K562 (cell line): ENCODE measurements around the gene SGPL1. TPM values are rescaled to one million over a fixed set of nuclear protein-coding genes. Genes with fewer than 3 reads are reported as not detected.

Source experiments
- BDP1 ChIP-seq: IDR thresholded peaks from 3 replicates; pipeline ENCODE4 v1.6.1; 2011; ENCODE audit not compliant: insufficient read length, insufficient read depth
- CC2D1A ChIP-seq: fragments of 450-650 bp; IDR thresholded peaks from 2 replicates; pipeline ENCODE4 v1.6.1; 2017; ENCODE audit warnings: mild to moderate bottlenecking
- CTCF ChIP-seq, 3 experiments: IDR thresholded peaks in 2 of 3; conservative IDR thresholded peaks in 1 of 3; 2 replicates each; pipeline ENCODE4 v1.5.1; 2011 to 2012; ENCODE audit warnings: low read length in 3 of 3, mild to moderate bottlenecking in 3 of 3, control low read depth in 2 of 3, improper control_type of control experiment in 1 of 3, inconsistent platforms in 1 of 3, low read depth in 1 of 3, mixed read lengths in 1 of 3, moderate library complexity in 1 of 3; ENCODE audit not compliant: insufficient read depth in 2 of 3
- ELF4 ChIP-seq: fragments of 450-650 bp; formaldehyde crosslinking; IDR thresholded peaks from 2 replicates; pipeline ENCODE4 v1.4.0; 2022; ENCODE audit warnings: missing genetic modification characterization
- GTF2A2 ChIP-seq: IDR thresholded peaks from 2 replicates; pipeline ENCODE4 v1.6.1; 2016; ENCODE audit warnings: mild to moderate bottlenecking, missing genetic modification characterization, missing compliant biosample characterization
- HMG20B ChIP-seq: fragments of 250-450 bp; sonication (Bioruptor Pico); IDR thresholded peaks from 2 replicates; pipeline ENCODE4 v1.5.0; 2021; ENCODE audit warnings: mild to moderate bottlenecking
- HNRNPK ChIP-seq: fragments of 200-400 bp; formaldehyde crosslinking; IDR thresholded peaks from one replicate; pipeline ENCODE4 v1.6.1; 2018; ENCODE audit warnings: mild to moderate bottlenecking, low read depth, low read length; ENCODE audit not compliant: poor library complexity, severe bottlenecking
- LCOR ChIP-seq: sonication (generic); formaldehyde crosslinking; IDR thresholded peaks from 2 replicates; pipeline ENCODE4 v1.8.0; 2022; ENCODE audit warnings: mild to moderate bottlenecking, missing genetic modification reagents
- NUFIP1 ChIP-seq: fragments of 450-650 bp; IDR thresholded peaks from 2 replicates; pipeline ENCODE4 v1.6.1; 2018; ENCODE audit not compliant: partially characterized antibody
- ZNF407 ChIP-seq: fragments of 450-650 bp; IDR thresholded peaks from 2 replicates; pipeline ENCODE4 v1.6.1; 2016; ENCODE audit warnings: low read depth
- ZNF592 ChIP-seq: fragments of 450-650 bp; IDR thresholded peaks from 2 replicates; pipeline ENCODE4 v1.6.1; 2017; ENCODE audit warnings: antibody characterized with exemption, mild to moderate bottlenecking
- ZNF740 ChIP-seq, 3 experiments: fragments of 200-800 bp in 1 of 3; sonication (Bioruptor generic) in 1 of 3; sonication (generic) in 1 of 3; formaldehyde crosslinking in 1 of 3; IDR thresholded peaks; 2 replicates each; pipeline versions ENCODE4 v1.6.1 to v1.8.0; 2016 to 2022; ENCODE audit warnings: mild to moderate bottlenecking in 2 of 3, missing compliant biosample characterization in 2 of 3, missing genetic modification characterization in 2 of 3, missing genetic modification reagents in 1 of 3
- polyA plus RNA-seq, 8 experiments: library from polyadenylated mRNA; depleted of rRNA in 4 of 8; stranded (reverse) in 5 of 8; unstranded in 3 of 8; fragments of >200 nt; fragmentation: Nextera tagmentation in 2 of 8; fragmentation: Illumina TruSeq in 1 of 8; extraction: Ambion mirVana in 2 of 8; extraction: Trizol in 1 of 8; gene quantifications; 2 replicates each; pipeline versions ENCODE4 v1.2.1 to v1.2.3, GENCODE V29; 2011 to 2014; ENCODE audit warnings: inconsistent platforms in 1 of 8, missing spikeins in 1 of 8
- total RNA-seq, 7 experiments: library from RNA; depleted of rRNA in 6 of 7; stranded (reverse); fragments of >200 nt in 6 of 7; fragmentation: Illumina TruSeq in 2 of 7; extraction: Trizol in 2 of 7; gene quantifications; 2 replicates each; pipeline versions ENCODE4 v1.2.1 to v1.2.3, GENCODE V29; 2011 to 2021; ENCODE audit warnings: low replicate concordance in 1 of 7

Gene SGPL1
- total and polyA plus RNA-seq, 9 of the 15 experiments (the other 6 are each of a cell fraction or from before 2014, with no cell fraction given), result 6.0 to 18.0 (median 8.7) TPM

GRCh38 chr10:70880077-70880534 lies 64.4 kb downstream of the SGPL1 start (continued):
- TF ChIP-seq ZNF407 (no peak), HNRNPK (no peak), NUFIP1 (peak; percentile 43), ELF4 (CRISPR knock-in tag) (no peak), GTF2A2 (no peak), CTCF (IDR thresholded peaks at IDR 0.05 in 2 of 3, conservative IDR thresholded peaks at IDR 0.05 in 1 of 3; ENCODE audit: insufficient read depth in 2 of 3, low read depth in 1 of 3, low read length in 3 of 3) (peak; percentile 91 to 95 (median 95)), HMG20B (CRISPR knock-in tag) (no peak), ZNF740 (CRISPR knock-in tag; IDR thresholded peaks at IDR 0.05) (no peak), ZNF740 (tag; IDR thresholded peaks at IDR 0.05) (no peak), ZNF592 (no peak), BDP1 (no peak), LCOR (no peak), CC2D1A (peak; percentile 88)
